Astrocyte (in vitro differentiated cells and primary cell): Measurements from ENCODE around the gene C22orf39. TPM values are rescaled to one million over a fixed set of nuclear protein-coding genes. Genes with fewer than 3 reads are reported as not detected.

Experiments used
- DNase-seq: peaks from one replicate; pipeline ENCODE4 v3.0.0-alpha.2; 2010; ENCODE audit warnings: low read depth
- FAIRE-seq: peaks from 2 replicates; lab custom pipeline; 2011; peaks lifted over from hg19 to GRCh38; lab: Jason Lieb, UNC
- H2AFZ ChIP-seq: 2 replicates; pipeline ENCODE4 v1.6.0; 2012; ENCODE audit warnings: low read depth, low read length, inconsistent platforms
- H3K27ac ChIP-seq: 2 replicates; pipeline ENCODE4 v1.5.1; 2011; ENCODE audit warnings: low read depth, low read length, inconsistent platforms
- H3K27me3 ChIP-seq: 2 replicates; pipeline ENCODE4 v1.6.0; 2011; ENCODE audit warnings: low read length, inconsistent platforms; ENCODE audit not compliant: insufficient read depth
- H3K36me3 ChIP-seq: 2 replicates; pipeline ENCODE4 v1.5.1; 2011; ENCODE audit warnings: low read length, inconsistent platforms; ENCODE audit not compliant: insufficient read depth
- H3K4me1 ChIP-seq: 2 replicates; pipeline ENCODE4 v1.5.1; 2011; ENCODE audit warnings: low read length, inconsistent platforms; ENCODE audit not compliant: insufficient read depth
- H3K4me2 ChIP-seq: 2 replicates; pipeline ENCODE4 v1.6.0; 2012; ENCODE audit warnings: low read length, inconsistent platforms
- H3K4me3 ChIP-seq: 2 replicates; pipeline ENCODE4 v1.5.1; 2011; ENCODE audit warnings: low read depth, mild to moderate bottlenecking, low read length, inconsistent platforms; ENCODE audit not compliant: insufficient read depth
- H3K79me2 ChIP-seq: 2 replicates; pipeline ENCODE4 v1.6.0; 2012; ENCODE audit warnings: mild to moderate bottlenecking, low read length, inconsistent platforms; ENCODE audit not compliant: insufficient read depth
- H3K9ac ChIP-seq: 2 replicates; pipeline ENCODE4 v1.6.0; 2012; ENCODE audit warnings: mild to moderate bottlenecking, low read length, inconsistent platforms
- H3K9me3 ChIP-seq: 2 replicates; pipeline ENCODE4 v1.5.1; 2012; ENCODE audit warnings: low read depth, mild to moderate bottlenecking, low read length, inconsistent platforms; ENCODE audit not compliant: insufficient read depth
- H4K20me1 ChIP-seq: 2 replicates; pipeline ENCODE4 v1.6.0; 2012; ENCODE audit warnings: low read length, inconsistent platforms; ENCODE audit not compliant: insufficient read depth
- H3K27ac Mint-ChIP-seq: one replicate; pipeline ENCODE4 v1.8.0; 2021; ENCODE audit warnings: mild to moderate bottlenecking, mixed read lengths; ENCODE audit not compliant: unreplicated experiment
- H3K27me3 Mint-ChIP-seq: one replicate; pipeline ENCODE4 v1.8.0; 2021; ENCODE audit warnings: low read depth, mixed read lengths; ENCODE audit not compliant: unreplicated experiment
- H3K36me3 Mint-ChIP-seq: one replicate; pipeline ENCODE4 v1.8.0; 2021; ENCODE audit warnings: low read depth, mixed read lengths; ENCODE audit not compliant: unreplicated experiment
- H3K4me1 Mint-ChIP-seq: one replicate; pipeline ENCODE4 v1.8.0; 2021; ENCODE audit warnings: low read depth, mixed read lengths; ENCODE audit not compliant: unreplicated experiment
- H3K4me3 Mint-ChIP-seq: one replicate; pipeline ENCODE4 v1.8.0; 2021; ENCODE audit warnings: mild to moderate bottlenecking, moderate library complexity, mixed read lengths; ENCODE audit not compliant: unreplicated experiment
- H3K9me3 Mint-ChIP-seq: one replicate; pipeline ENCODE4 v1.8.0; 2021; ENCODE audit warnings: mild to moderate bottlenecking, mixed read lengths; ENCODE audit not compliant: unreplicated experiment
- EZH2 ChIP-seq: IDR thresholded peaks from 2 replicates; pipeline ENCODE4 v1.6.1; 2012; ENCODE audit warnings: mild to moderate bottlenecking, low read length, inconsistent platforms; ENCODE audit not compliant: insufficient read depth
- total RNA-seq: library from RNA; stranded (reverse); gene quantifications from 2 replicates; pipeline ENCODE4 v1.2.1, GENCODE V29; 2021
- TF ChIP-seq, protein P1 (sequence below): IDR thresholded peaks from 2 replicates; pipeline ENCODE4 v1.5.1; 2011; ENCODE audit warnings: low read depth, mild to moderate bottlenecking, inconsistent platforms, low read length, moderate library complexity; ENCODE audit not compliant: insufficient read depth

C22orf39 gene
- total RNA-seq, 1 donor from 2014 or later = 14.5 TPM

DNA sequence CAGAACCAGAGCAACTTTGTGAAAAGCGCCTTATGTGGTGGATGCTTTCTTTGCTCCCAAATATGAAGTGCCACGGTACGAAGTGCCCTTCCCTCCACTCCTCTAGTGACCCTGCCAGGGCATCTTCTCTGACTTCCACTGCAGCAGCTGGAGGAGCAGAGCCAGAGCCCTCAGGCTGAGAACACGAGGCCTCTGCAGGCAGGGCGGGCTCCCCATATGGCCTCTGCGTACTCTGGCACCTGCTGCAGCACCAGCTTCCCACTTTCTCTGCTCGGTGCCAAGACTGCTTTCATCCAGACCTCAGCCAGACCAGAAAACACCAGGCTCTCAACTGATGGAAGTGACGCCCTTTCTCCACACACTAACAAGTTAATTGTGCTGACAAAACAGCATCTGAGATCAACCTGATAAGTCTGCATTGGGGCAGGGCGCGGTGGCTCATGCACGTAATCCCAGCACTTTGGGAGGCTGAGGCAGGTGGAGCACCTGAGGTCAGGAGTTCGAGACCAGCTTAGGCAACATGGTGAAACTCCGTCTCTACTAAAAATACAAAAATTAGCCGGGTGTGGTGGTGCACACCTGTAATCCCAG, 18.7 kb upstream of the C22orf39 start:
- Mint-ChIP-seq H3K36me3 (peaks cover 18% of the 10 kb centered on the region), H3K4me3 (no peak overlapping the region), H3K9me3 (no peaks in the 10 kb centered on the region), H3K27ac (no peak overlapping the region), H3K27me3 (no peaks in the 10 kb centered on the region), H3K4me1 (peaks cover 8% of the 10 kb centered on the region)
- H3K27ac ChIP-seq = no peak overlapping the region
- no peak for TF ChIP-seq EZH2
- TF ChIP-seq, protein P1, sequence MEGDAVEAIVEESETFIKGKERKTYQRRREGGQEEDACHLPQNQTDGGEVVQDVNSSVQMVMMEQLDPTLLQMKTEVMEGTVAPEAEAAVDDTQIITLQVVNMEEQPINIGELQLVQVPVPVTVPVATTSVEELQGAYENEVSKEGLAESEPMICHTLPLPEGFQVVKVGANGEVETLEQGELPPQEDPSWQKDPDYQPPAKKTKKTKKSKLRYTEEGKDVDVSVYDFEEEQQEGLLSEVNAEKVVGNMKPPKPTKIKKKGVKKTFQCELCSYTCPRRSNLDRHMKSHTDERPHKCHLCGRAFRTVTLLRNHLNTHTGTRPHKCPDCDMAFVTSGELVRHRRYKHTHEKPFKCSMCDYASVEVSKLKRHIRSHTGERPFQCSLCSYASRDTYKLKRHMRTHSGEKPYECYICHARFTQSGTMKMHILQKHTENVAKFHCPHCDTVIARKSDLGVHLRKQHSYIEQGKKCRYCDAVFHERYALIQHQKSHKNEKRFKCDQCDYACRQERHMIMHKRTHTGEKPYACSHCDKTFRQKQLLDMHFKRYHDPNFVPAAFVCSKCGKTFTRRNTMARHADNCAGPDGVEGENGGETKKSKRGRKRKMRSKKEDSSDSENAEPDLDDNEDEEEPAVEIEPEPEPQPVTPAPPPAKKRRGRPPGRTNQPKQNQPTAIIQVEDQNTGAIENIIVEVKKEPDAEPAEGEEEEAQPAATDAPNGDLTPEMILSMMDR = no peak
- peaks cover 57% of the 10 kb centered on the region for H4K20me1 ChIP-seq
- no peak for DNase-seq
- no peak overlapping the region for H2AFZ ChIP-seq
- H3K4me3 ChIP-seq = no peak overlapping the region
- H3K27me3 ChIP-seq = no peaks in the 10 kb centered on the region
- peaks cover 6% of the 10 kb centered on the region for H3K79me2 ChIP-seq
- no peak for FAIRE-seq
- no peaks in the 10 kb centered on the region for H3K9me3 ChIP-seq
- H3K9ac ChIP-seq = no peak overlapping the region
- H3K4me2 ChIP-seq = no peak overlapping the region
- peaks cover 42% of the 10 kb centered on the region for H3K36me3 ChIP-seq
- peaks cover 5% of the 10 kb centered on the region for H3K4me1 ChIP-seq

GRCh38 chr22:19464975-19465374, 17.5 kb upstream of the C22orf39 start:
- H3K9me3 Mint-ChIP-seq = no peaks in the 10 kb centered on the region
- no peak overlapping the region for H3K4me3 Mint-ChIP-seq
- no peak overlapping the region for H3K27ac Mint-ChIP-seq
- Histone ChIP-seq H3K9ac (no peak overlapping the region), H3K36me3 (peaks cover 39% of the 10 kb centered on the region), H4K20me1 (peaks cover 52% of the 10 kb centered on the region), H2AFZ (no peak overlapping the region), H3K79me2 (peaks cover 6% of the 10 kb centered on the region), H3K27ac (no peak overlapping the region), H3K27me3 (no peaks in the 10 kb centered on the region), H3K9me3 (no peaks in the 10 kb centered on the region), H3K4me2 (no peak overlapping the region), H3K4me1 (peaks cover 5% of the 10 kb centered on the region), H3K4me3 (no peak overlapping the region)
- DNase-seq = no peak
- peaks cover 17% of the 10 kb centered on the region for H3K36me3 Mint-ChIP-seq
- TF ChIP-seq EZH2 = no peak
- TF ChIP-seq, protein P1 = no peak
- FAIRE-seq = no peak
- H3K4me1 Mint-ChIP-seq = peaks cover 8% of the 10 kb centered on the region
- H3K27me3 Mint-ChIP-seq = no peaks in the 10 kb centered on the region

DNA sequence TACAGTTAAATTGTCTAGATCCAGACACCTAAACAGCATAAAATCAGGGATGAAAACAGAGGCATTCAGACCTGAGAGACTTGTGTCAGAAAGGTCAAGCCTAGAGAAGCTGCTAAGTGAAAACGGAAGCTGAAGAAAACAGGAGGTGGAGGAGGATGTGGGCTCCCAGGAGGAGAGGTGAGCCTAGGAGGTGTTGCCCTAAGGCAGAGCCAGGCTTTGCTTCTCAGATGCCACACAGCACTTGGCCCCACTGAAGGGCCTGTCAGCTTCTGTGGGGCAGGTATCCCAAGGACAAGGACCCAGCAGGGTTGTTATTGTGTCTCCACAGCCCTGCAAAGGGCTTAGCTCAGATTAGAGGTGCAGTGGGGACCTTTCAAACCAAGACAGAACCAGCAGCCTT, 17.0 kb upstream of the C22orf39 start:
- H3K9me3 Mint-ChIP-seq = no peaks in the 10 kb centered on the region
- H3K27me3 Mint-ChIP-seq = no peaks in the 10 kb centered on the region
- TF ChIP-seq EZH2 = no peak
- TF ChIP-seq, protein P1 = no peak
- DNase-seq (no peak), FAIRE-seq (no peak)
- no peak overlapping the region for H3K9ac ChIP-seq
- H3K4me2 ChIP-seq = no peak overlapping the region
- H3K27ac Mint-ChIP-seq = no peak overlapping the region
- H3K36me3 Mint-ChIP-seq = peaks cover 15% of the 10 kb centered on the region
- no peaks in the 10 kb centered on the region for H3K9me3 ChIP-seq
- H4K20me1 ChIP-seq = peaks cover 47% of the 10 kb centered on the region
- no peaks in the 10 kb centered on the region for H3K27me3 ChIP-seq
- no peak overlapping the region for H3K4me3 ChIP-seq
- peaks cover 5% of the 10 kb centered on the region for H3K4me1 ChIP-seq
- no peak overlapping the region for H3K4me3 Mint-ChIP-seq
- H3K27ac ChIP-seq = no peak overlapping the region
- peaks cover 8% of the 10 kb centered on the region for H3K4me1 Mint-ChIP-seq
- H3K36me3 ChIP-seq = peaks cover 39% of the 10 kb centered on the region
- H2AFZ ChIP-seq = no peak overlapping the region
- peaks cover 6% of the 10 kb centered on the region for H3K79me2 ChIP-seq
